HepG2 (cell line): ENCODE data around the gene TEKT5. TPM values are rescaled to one million over a fixed set of nuclear protein-coding genes. Genes with fewer than 3 reads are reported as not detected.

Experiments
- ATAC-seq: fragments of 200-7000 bp; cut with Tn5 transposase; 3 replicates; pipeline ENCODE4 v1.9.1; 2020; ENCODE audit warnings: mild to moderate bottlenecking, moderate library complexity
- BruUV-seq: library from RNA; stranded (reverse); fragments of 400-500 nt; replicated peaks from 2 replicates; lab custom pipeline; 2021; lab: Mats Ljungman, UMichigan
- CTCF ChIA-PET: fragments of 300-600 bp; formaldehyde crosslinking; extraction: SDS; loops from one replicate; lab custom pipeline; 2021; ENCODE audit warnings: low total read pairs, inconsistent platforms, low intra/inter-chr PET ratio; lab: Yijun Ruan, JAX
- POLR2A ChIA-PET: fragments of 350-600 bp; sonication (Branson Sonifier 250); formaldehyde crosslinking; loops from one replicate; lab custom pipeline; 2020; ENCODE audit warnings: antibody characterized with exemption, inconsistent platforms; lab: Yijun Ruan, JAX
- DNase-seq: peaks from one replicate; pipeline ENCODE4 v3.0.0-alpha.2; 2015; ENCODE audit warnings: low spot score
- FAIRE-seq: peaks from 3 replicates; lab custom pipeline; 2011; peaks lifted over from hg19 to GRCh38; lab: Jason Lieb, UNC
- H2AFZ ChIP-seq: one replicate; pipeline ENCODE4 v1.6.1; 2011; ENCODE audit warnings: low read length, inconsistent platforms
- H3K27ac ChIP-seq: fragments of 300-600 bp; 3 replicates; pipeline ENCODE4 v1.8.0; 2011; ENCODE audit warnings: mixed run types, mild to moderate bottlenecking, mixed read lengths, low read length, inconsistent platforms; ENCODE audit not compliant: insufficient read depth; ENCODE audit errors: extremely low read length
- H3K27me3 ChIP-seq, 2 experiments: fragments of 200-600 bp in 1 of 2; 2 replicates in 1 of 2; 3 replicates in 1 of 2; pipeline versions ENCODE4 v1.6.0 to v1.8.0; 2011; ENCODE audit warnings: low read length in 2 of 2, mild to moderate bottlenecking in 2 of 2, moderate library complexity in 2 of 2, inconsistent platforms in 1 of 2; ENCODE audit not compliant: insufficient read depth in 2 of 2, control insufficient read depth in 1 of 2
- H3K36me3 ChIP-seq, 2 experiments: fragments of 200-600 bp in 1 of 2; replicated peaks in 1 of 2; 2 replicates in 1 of 2; 3 replicates in 1 of 2; pipeline versions ENCODE4 v1.5.1 to v1.8.0; 2011; ENCODE audit warnings: low read length in 2 of 2, inconsistent platforms in 1 of 2; ENCODE audit not compliant: insufficient read depth in 2 of 2, control insufficient read depth in 1 of 2
- H3K4me1 ChIP-seq: 2 replicates; pipeline ENCODE4 v1.5.1; 2012; ENCODE audit warnings: low read length, inconsistent platforms; ENCODE audit not compliant: insufficient read depth
- H3K4me2 ChIP-seq: 2 replicates; pipeline ENCODE4 v1.6.0; 2011; ENCODE audit warnings: low read depth, low read length, inconsistent platforms
- H3K4me3 ChIP-seq, 3 experiments: fragments of 200-600 bp in 1 of 3; sonication (generic), shearing (Covaris generic) in 1 of 3; replicated peaks in 1 of 3; 2 replicates each; pipeline ENCODE4 v1.5.1; 2011 to 2016; ENCODE audit warnings: low read length in 3 of 3, inconsistent platforms in 2 of 3, low read depth in 2 of 3, mild to moderate bottlenecking in 2 of 3, control low read depth in 1 of 3, mixed read lengths in 1 of 3; ENCODE audit not compliant: insufficient read depth in 1 of 3
- H3K79me2 ChIP-seq: one replicate; pipeline ENCODE4 v1.6.1; 2011; ENCODE audit warnings: low read length, inconsistent platforms; ENCODE audit not compliant: insufficient read depth
- H3K9ac ChIP-seq: 2 replicates; pipeline ENCODE4 v1.6.0; 2011; ENCODE audit warnings: mild to moderate bottlenecking, low read depth, low read length, inconsistent platforms; ENCODE audit not compliant: insufficient read depth
- H3K9me3 ChIP-seq: 2 replicates; pipeline ENCODE4 v1.5.1; 2012; ENCODE audit warnings: mild to moderate bottlenecking, low read length
- H4K20me1 ChIP-seq: 2 replicates; pipeline ENCODE4 v1.6.0; 2011; ENCODE audit warnings: inconsistent platforms, mild to moderate bottlenecking, low read length, moderate library complexity; ENCODE audit not compliant: insufficient read depth
- ELF3 ChIP-seq: IDR thresholded peaks from 2 replicates; pipeline ENCODE4 v1.6.1; 2016; ENCODE audit warnings: missing genetic modification reagents, missing compliant biosample characterization
- FOXK1 ChIP-seq: sonication (generic); formaldehyde crosslinking; IDR thresholded peaks from 2 replicates; pipeline ENCODE4 v1.4.0; 2020; ENCODE audit warnings: low read depth, missing genetic modification reagents, borderline replicate concordance
- HMG20A ChIP-seq: IDR thresholded peaks from 2 replicates; pipeline ENCODE4 v1.6.1; 2016; ENCODE audit warnings: borderline replicate concordance
- NCOA2 ChIP-seq: sonication (generic); formaldehyde crosslinking; IDR thresholded peaks from 2 replicates; pipeline ENCODE4 v1.8.0; 2022; ENCODE audit warnings: inconsistent platforms
- PBX2 ChIP-seq: IDR thresholded peaks from 2 replicates; pipeline ENCODE4 v1.6.1; 2016; ENCODE audit warnings: control low read depth
- POLR2G ChIP-seq: fragments of 200-400 bp; formaldehyde crosslinking; IDR thresholded peaks from 2 replicates; pipeline ENCODE4 v1.6.1; 2018; ENCODE audit warnings: mild to moderate bottlenecking, low read depth, low read length, moderate library complexity
- RAD21 ChIP-seq: fragments of 450-650 bp; formaldehyde crosslinking; IDR thresholded peaks from 2 replicates; pipeline ENCODE4 v1.5.0; 2020; ENCODE audit warnings: mild to moderate bottlenecking
- REL ChIP-seq: sonication (generic); formaldehyde crosslinking; conservative IDR thresholded peaks from 2 replicates; pipeline ENCODE4 v1.8.0; 2022; ENCODE audit warnings: mild to moderate bottlenecking, missing genetic modification reagents, moderate library complexity
- REXO4 ChIP-seq: sonication (generic); formaldehyde crosslinking; IDR thresholded peaks from 2 replicates; pipeline ENCODE4 v1.8.0; 2022; ENCODE audit warnings: missing genetic modification reagents, mild to moderate bottlenecking, borderline replicate concordance
- SIN3A ChIP-seq: IDR thresholded peaks from 2 replicates; pipeline ENCODE4 v1.6.1; 2011; ENCODE audit warnings: low read depth, mild to moderate bottlenecking, control low read depth, low read length, borderline replicate concordance
- TIGD3 ChIP-seq: sonication (generic); formaldehyde crosslinking; IDR thresholded peaks from 2 replicates; pipeline ENCODE4 v1.5.1; 2020; ENCODE audit warnings: mild to moderate bottlenecking, missing genetic modification reagents, borderline replicate concordance
- XBP1 ChIP-seq: sonication (generic); formaldehyde crosslinking; IDR thresholded peaks from 2 replicates; pipeline ENCODE4 v1.5.0; 2020; ENCODE audit warnings: missing genetic modification reagents
- ZBTB7A ChIP-seq: sonication (generic); formaldehyde crosslinking; IDR thresholded peaks from 2 replicates; pipeline ENCODE4 v1.8.0; 2022; ENCODE audit warnings: mild to moderate bottlenecking, missing genetic modification reagents
- ZMYM3 ChIP-seq: sonication (generic); formaldehyde crosslinking; IDR thresholded peaks from 2 replicates; pipeline ENCODE4 v1.5.1; 2020; ENCODE audit warnings: mild to moderate bottlenecking, missing genetic modification reagents
- ZNF143 ChIP-seq: sonication (generic); formaldehyde crosslinking; IDR thresholded peaks from 2 replicates; pipeline ENCODE4 v1.4.0; 2020; ENCODE audit warnings: missing genetic modification reagents
- ZNF737 ChIP-seq: sonication (generic); formaldehyde crosslinking; IDR thresholded peaks from 2 replicates; pipeline ENCODE4 v1.5.0; 2020; ENCODE audit warnings: missing genetic modification reagents, mild to moderate bottlenecking, borderline replicate concordance
- ZNF761 ChIP-seq: sonication (generic); formaldehyde crosslinking; conservative IDR thresholded peaks from 2 replicates; pipeline ENCODE4 v1.4.0; 2020; ENCODE audit warnings: mild to moderate bottlenecking, missing genetic modification reagents
- ZNF777 ChIP-seq: sonication (generic); formaldehyde crosslinking; IDR thresholded peaks from 2 replicates; pipeline ENCODE4 v1.4.0; 2020; ENCODE audit warnings: missing genetic modification reagents
- ZNF816 ChIP-seq: sonication (generic); formaldehyde crosslinking; IDR thresholded peaks from 2 replicates; pipeline ENCODE4 v1.8.0; 2022; ENCODE audit warnings: missing genetic modification reagents, mild to moderate bottlenecking, borderline replicate concordance
- in situ Hi-C: cut with HindIII; loops from 2 replicates; pipeline ENCODE4 v1.10.0; 2017; ENCODE audit warnings: low pct_unique_long_range_greater_than_20kb; ENCODE audit not compliant: extremely low pct_ligation_motif_present
- intact Hi-C: fragments of 100-400 bp; cut with micrococcal nuclease; formaldehyde crosslinking; loops from one replicate; pipeline ENCODE4 v1.10.0; 2022; ENCODE audit not compliant: unreplicated experiment
- polyA plus RNA-seq, 8 experiments: library from polyadenylated mRNA; depleted of rRNA in 3 of 8; stranded (reverse) in 7 of 8; unstranded in 1 of 8; fragments of >200 nt; fragmentation: Illumina TruSeq in 4 of 8; extraction: Trizol in 4 of 8; gene quantifications; 2 replicates each; pipeline versions ENCODE4 v1.2.1 to v1.2.3, GENCODE V29; 2011 to 2016; ENCODE audit warnings: low read depth in 4 of 8, missing spikeins in 1 of 8, mixed read lengths in 1 of 8; ENCODE audit not compliant: insufficient read depth in 1 of 8
- total RNA-seq, 5 experiments: library from RNA; depleted of rRNA; stranded (reverse); fragments of >200 nt; fragmentation: Illumina TruSeq; extraction: Trizol; gene quantifications; 2 replicates each; pipeline ENCODE4 v1.2.3, GENCODE V29; 2016; ENCODE audit warnings: low read depth in 1 of 5
- TF ChIP-seq, protein P1 (sequence below): IDR thresholded peaks from 2 replicates; pipeline ENCODE4 v1.4.0; 2020; ENCODE audit warnings: mild to moderate bottlenecking, missing genetic modification reagents

The TEKT5 gene
- total and polyA plus RNA-seq, 2 of the 13 experiments (the other 11 are each of a cell fraction or from before 2014, with no cell fraction given), result 0.16 TPM; not detected in 1

GRCh38 chr16:10655415-10655977 is 39.2 kb downstream of the TEKT5 start:
- ChIA-PET POLR2A (no interaction called here), CTCF (no interaction called here)
- TF ChIP-seq POLR2G, result no peak
- 0 out of 2 replicates have a peak, but pooled peaks have one; percentile 0 for TF ChIP-seq NCOA2 (CRISPR knock-in tag)
- TF ChIP-seq TIGD3 (CRISPR knock-in tag), result no peak
- no peak for TF ChIP-seq SIN3A
- TF ChIP-seq ZNF816 (CRISPR knock-in tag), result peak; percentile 46; the same call in 1 of the 2 replicates
- TF ChIP-seq ZMYM3 (CRISPR knock-in tag), result peak; percentile 19; the same call in 1 of the 2 replicates
- peak; percentile 51; the same call in 1 of the 2 replicates for TF ChIP-seq ZNF143 (CRISPR knock-in tag)
- TF ChIP-seq REL (CRISPR knock-in tag), result no peak
- peak; percentile 53; the same call in 1 of the 2 replicates for TF ChIP-seq ELF3
- 0 out of 2 replicates have a peak, but pooled peaks have one; percentile 4 for TF ChIP-seq HMG20A (CRISPR knock-in tag)
- no peak for TF ChIP-seq FOXK1
- no peak for TF ChIP-seq ZBTB7A (CRISPR knock-in tag)
- no peak for TF ChIP-seq RAD21 (CRISPR knock-in tag)
- TF ChIP-seq REXO4, result no peak
- TF ChIP-seq, protein P1, sequence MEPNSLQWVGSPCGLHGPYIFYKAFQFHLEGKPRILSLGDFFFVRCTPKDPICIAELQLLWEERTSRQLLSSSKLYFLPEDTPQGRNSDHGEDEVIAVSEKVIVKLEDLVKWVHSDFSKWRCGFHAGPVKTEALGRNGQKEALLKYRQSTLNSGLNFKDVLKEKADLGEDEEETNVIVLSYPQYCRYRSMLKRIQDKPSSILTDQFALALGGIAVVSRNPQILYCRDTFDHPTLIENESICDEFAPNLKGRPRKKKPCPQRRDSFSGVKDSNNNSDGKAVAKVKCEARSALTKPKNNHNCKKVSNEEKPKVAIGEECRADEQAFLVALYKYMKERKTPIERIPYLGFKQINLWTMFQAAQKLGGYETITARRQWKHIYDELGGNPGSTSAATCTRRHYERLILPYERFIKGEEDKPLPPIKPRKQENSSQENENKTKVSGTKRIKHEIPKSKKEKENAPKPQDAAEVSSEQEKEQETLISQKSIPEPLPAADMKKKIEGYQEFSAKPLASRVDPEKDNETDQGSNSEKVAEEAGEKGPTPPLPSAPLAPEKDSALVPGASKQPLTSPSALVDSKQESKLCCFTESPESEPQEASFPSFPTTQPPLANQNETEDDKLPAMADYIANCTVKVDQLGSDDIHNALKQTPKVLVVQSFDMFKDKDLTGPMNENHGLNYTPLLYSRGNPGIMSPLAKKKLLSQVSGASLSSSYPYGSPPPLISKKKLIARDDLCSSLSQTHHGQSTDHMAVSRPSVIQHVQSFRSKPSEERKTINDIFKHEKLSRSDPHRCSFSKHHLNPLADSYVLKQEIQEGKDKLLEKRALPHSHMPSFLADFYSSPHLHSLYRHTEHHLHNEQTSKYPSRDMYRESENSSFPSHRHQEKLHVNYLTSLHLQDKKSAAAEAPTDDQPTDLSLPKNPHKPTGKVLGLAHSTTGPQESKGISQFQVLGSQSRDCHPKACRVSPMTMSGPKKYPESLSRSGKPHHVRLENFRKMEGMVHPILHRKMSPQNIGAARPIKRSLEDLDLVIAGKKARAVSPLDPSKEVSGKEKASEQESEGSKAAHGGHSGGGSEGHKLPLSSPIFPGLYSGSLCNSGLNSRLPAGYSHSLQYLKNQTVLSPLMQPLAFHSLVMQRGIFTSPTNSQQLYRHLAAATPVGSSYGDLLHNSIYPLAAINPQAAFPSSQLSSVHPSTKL, result 0 out of 2 replicates have a peak, but pooled peaks have one; percentile 3
- 0 out of 2 replicates have a peak, but pooled peaks have one; percentile 7 for TF ChIP-seq XBP1
- TF ChIP-seq ZNF777 (CRISPR knock-in tag), result 0 out of 2 replicates have a peak, but pooled peaks have one; percentile 32
- TF ChIP-seq ZNF761 (CRISPR knock-in tag), result no peak
- TF ChIP-seq ZNF737 (CRISPR knock-in tag), result no peak
- no peak for TF ChIP-seq PBX2

More at GRCh38 chr16:10655415-10655977, 39.2 kb downstream of the TEKT5 start:
- Histone ChIP-seq H2AFZ (no peak overlapping the region), H3K4me3 (no peak overlapping the region; a peak in 1 of 6 replicates), H3K27ac (no peak overlapping the region), H3K4me1 (peaks cover 94% of the 10 kb centered on the region), H3K9ac (peak overlapping the region; percentile 25; the same call in 1 of the 2 replicates), H3K9me3 (no peaks in the 10 kb centered on the region), H3K27me3 (no peaks in the 10 kb centered on the region), H3K4me2 (peak overlapping the region; percentile 70), H3K36me3 (no peaks in the 10 kb centered on the region), H3K79me2 (no peaks in the 10 kb centered on the region), H4K20me1 (no peaks in the 10 kb centered on the region)
- in situ Hi-C loops (no loop called here), intact Hi-C loops (loop anchor here (2.0 kb wide), 1 partner anchor 79 kb away; no protein-coding TSS in a partner anchor)
- no TSS peak for BruUV-seq
- DNase-seq (no peak), FAIRE-seq (no peak), ATAC-seq (no peak)
